ENCODE results near the gene INPP4B.

The INPP4B gene

DNA sequence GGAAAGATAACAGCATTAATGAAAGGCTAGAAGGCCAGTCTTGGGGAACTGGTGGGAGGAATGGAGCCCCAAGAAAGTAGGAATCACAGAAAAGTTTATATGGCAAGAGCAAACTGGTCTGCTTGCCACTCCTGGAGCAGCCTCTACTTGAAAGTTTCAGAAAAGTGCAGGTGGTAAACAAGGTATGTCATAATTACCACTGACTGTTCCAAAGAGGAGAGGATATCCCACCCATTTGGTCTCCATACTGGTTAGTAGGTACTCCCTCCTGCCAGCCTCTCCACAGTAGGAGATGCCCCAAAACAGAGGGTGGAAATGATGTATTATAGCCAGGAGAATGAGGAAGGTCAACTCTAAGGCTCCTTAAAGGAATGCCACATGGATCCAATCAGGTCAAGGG lies 145.1 kb downstream of the INPP4B start:
- Histone ChIP-seq H3K36me3 (ENCODE audit: insufficient read depth, low read length) (no peaks in the 10 kb centered on the region), H3K79me2 (ENCODE audit: insufficient read depth, low read length) (no peaks in the 10 kb centered on the region), H3K9ac (ENCODE audit: low read length) (no peak overlapping the region), H4K20me1 (ENCODE audit: insufficient read depth, low read length) (no peaks in the 10 kb centered on the region), H3K4me2 (ENCODE audit: low read length) (no peak overlapping the region), H3F3A (ENCODE audit: insufficient read depth, low read length) (no peaks in the 10 kb centered on the region), H3K27ac (ENCODE audit: low read depth, low read length, poor library complexity, severe bottlenecking) (no peak overlapping the region), H3K9me3 (ENCODE audit: low read length) (no peaks in the 10 kb centered on the region), H3K9me2 (ENCODE audit: low read depth, low read length) (no peaks in the 10 kb centered on the region), H3K4me1 (ENCODE audit: insufficient read depth, low read length, severe bottlenecking) (no peaks in the 10 kb centered on the region), H3K4me3 (ENCODE audit: low read depth, low read length, poor library complexity, severe bottlenecking) (no peak overlapping the region), H3K27me3 (ENCODE audit: insufficient read depth, low read length) (no peaks in the 10 kb centered on the region), H2AFZ (ENCODE audit: low read length) (no peak overlapping the region)
- no peak for TF ChIP-seq EZH2 (IDR thresholded peaks at IDR 0.05; ENCODE audit: borderline replicate concordance, low read length)
- no peak for TF ChIP-seq CTCF (IDR thresholded peaks at IDR 0.05; ENCODE audit: low read length)

DNA sequence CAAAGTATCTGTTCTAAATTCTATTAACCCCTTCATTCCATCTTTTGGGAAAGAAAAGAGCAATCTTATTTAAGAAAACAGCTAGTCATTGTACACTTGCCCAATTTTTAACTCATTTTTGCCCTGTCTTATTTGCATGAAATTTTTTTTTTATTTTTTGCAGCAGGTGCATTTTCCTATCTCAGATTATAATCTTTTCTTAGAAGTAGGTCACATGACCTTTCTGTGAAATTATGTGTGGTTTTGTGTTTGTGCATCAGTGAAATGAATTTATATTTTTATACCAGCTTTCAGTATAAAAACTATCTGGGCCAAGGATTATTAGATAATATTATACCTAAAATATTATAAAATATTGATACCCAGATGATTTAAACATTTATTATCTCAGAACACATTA lies 145.6 kb downstream of the INPP4B start:
- no peaks in the 10 kb centered on the region for H3F3A ChIP-seq (ENCODE audit: insufficient read depth, low read length)
- no peaks in the 10 kb centered on the region for H3K27me3 ChIP-seq (ENCODE audit: insufficient read depth, low read length)
- no peaks in the 10 kb centered on the region for H3K9me2 ChIP-seq (ENCODE audit: low read depth, low read length)
- no peak overlapping the region for H3K9ac ChIP-seq (ENCODE audit: low read length)
- H3K4me3 ChIP-seq (ENCODE audit: low read depth, low read length, poor library complexity, severe bottlenecking) = no peak overlapping the region
- no peak overlapping the region for H3K4me2 ChIP-seq (ENCODE audit: low read length)
- H3K36me3 ChIP-seq (ENCODE audit: insufficient read depth, low read length) = no peaks in the 10 kb centered on the region
- H3K4me1 ChIP-seq (ENCODE audit: insufficient read depth, low read length, severe bottlenecking) = no peaks in the 10 kb centered on the region
- TF ChIP-seq CTCF (IDR thresholded peaks at IDR 0.05; ENCODE audit: low read length) = no peak
- no peak for TF ChIP-seq EZH2 (IDR thresholded peaks at IDR 0.05; ENCODE audit: borderline replicate concordance, low read length)
- H3K9me3 ChIP-seq (ENCODE audit: low read length) = no peaks in the 10 kb centered on the region
- no peak overlapping the region for H2AFZ ChIP-seq (ENCODE audit: low read length)
- H4K20me1 ChIP-seq (ENCODE audit: insufficient read depth, low read length) = no peaks in the 10 kb centered on the region
- no peak overlapping the region for H3K27ac ChIP-seq (ENCODE audit: low read depth, low read length, poor library complexity, severe bottlenecking)
- no peaks in the 10 kb centered on the region for H3K79me2 ChIP-seq (ENCODE audit: insufficient read depth, low read length)

DNA sequence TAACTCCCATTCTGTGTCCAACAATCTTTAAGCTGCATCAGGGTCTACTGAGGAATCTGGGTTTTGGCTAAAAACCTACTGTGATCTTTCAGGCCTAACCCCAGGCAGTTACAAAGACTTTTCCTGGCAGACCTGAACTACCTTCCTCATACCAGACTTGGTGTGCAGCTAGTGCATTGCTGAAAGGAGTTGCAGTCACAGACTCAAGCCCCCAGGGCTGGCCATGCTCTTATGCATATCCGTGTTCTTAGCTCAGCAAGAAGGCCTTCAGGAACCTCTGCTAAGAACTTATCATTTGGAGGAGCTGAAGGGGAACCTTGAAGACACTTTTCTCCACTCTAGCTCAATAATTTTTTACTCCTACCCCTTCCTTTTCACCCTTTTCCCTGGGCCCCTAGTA lies 147.5 kb downstream of the INPP4B start:
- TF ChIP-seq EZH2 (IDR thresholded peaks at IDR 0.05; ENCODE audit: borderline replicate concordance, low read length) (no peak), CTCF (IDR thresholded peaks at IDR 0.05; ENCODE audit: low read length) (no peak)

More for the DNA sequence above, 147.5 kb downstream of the INPP4B start:
- Histone ChIP-seq H3K27ac (ENCODE audit: low read depth, low read length, poor library complexity, severe bottlenecking) (no peak overlapping the region), H3K4me3 (ENCODE audit: low read depth, low read length, poor library complexity, severe bottlenecking) (no peak overlapping the region), H4K20me1 (ENCODE audit: insufficient read depth, low read length) (no peaks in the 10 kb centered on the region), H3K9me3 (ENCODE audit: low read length) (no peaks in the 10 kb centered on the region), H3F3A (ENCODE audit: insufficient read depth, low read length) (no peaks in the 10 kb centered on the region), H3K36me3 (ENCODE audit: insufficient read depth, low read length) (no peaks in the 10 kb centered on the region), H3K79me2 (ENCODE audit: insufficient read depth, low read length) (no peaks in the 10 kb centered on the region), H3K9ac (ENCODE audit: low read length) (no peak overlapping the region), H2AFZ (ENCODE audit: low read length) (no peak overlapping the region), H3K4me1 (ENCODE audit: insufficient read depth, low read length, severe bottlenecking) (no peaks in the 10 kb centered on the region), H3K4me2 (ENCODE audit: low read length) (no peak overlapping the region), H3K27me3 (ENCODE audit: insufficient read depth, low read length) (no peaks in the 10 kb centered on the region), H3K9me2 (ENCODE audit: low read depth, low read length) (no peaks in the 10 kb centered on the region)
